Left lung (tissue), 10 donors: ENCODE measurements around the gene MRPL17. TPM values are rescaled to one million over a fixed set of nuclear protein-coding genes. Genes with fewer than 3 reads are reported as not detected.
A peak's percentile ranks its signal among the peaks of the same experiment; 100 is the strongest.

Source experiments
- ATAC-seq: fragments of 200-7000 bp; cut with Tn5 transposase; one replicate; pipeline ENCODE4 v1.9.1; 2020; ENCODE audit warnings: moderate library complexity
- DNase-seq, 4 donors: peaks; one replicate each; pipeline ENCODE4 v3.0.0-alpha.2; 2013 to 2020
- H3K27ac ChIP-seq, 2 donors: fragments of 200-600 bp; sonication (generic) in 1 of 2; one replicate each; pipeline versions ENCODE4 v1.5.0 to v1.8.0; 2020 to 2021
- H3K27me3 ChIP-seq, 2 donors: fragments of 200-600 bp; sonication (generic) in 1 of 2; one replicate each; pipeline versions ENCODE4 v1.5.0 to v1.8.0; 2020 to 2021
- H3K36me3 ChIP-seq, 2 donors: fragments of 200-600 bp; sonication (generic) in 1 of 2; one replicate each; pipeline versions ENCODE4 v1.5.0 to v1.8.0; 2020 to 2021
- H3K4me1 ChIP-seq, 2 donors: fragments of 200-600 bp; one replicate each; pipeline ENCODE4 v1.8.0; 2021
- H3K4me3 ChIP-seq, 2 donors: fragments of 200-600 bp; sonication (generic) in 1 of 2; one replicate each; pipeline versions ENCODE4 v1.5.0 to v1.8.0; 2020 to 2021; ENCODE audit warnings: mild to moderate bottlenecking in 1 of 2
- H3K9me3 ChIP-seq, 2 donors: fragments of 200-600 bp; sonication (generic) in 1 of 2; one replicate each; pipeline versions ENCODE4 v1.5.0 to v1.8.0; 2020 to 2021
- intact Hi-C, 2 donors: fragments of 100-400 bp; cut with DNase I; formaldehyde crosslinking; loops; one replicate each; pipeline versions ENCODE4 v1.11.2 to v1.14.2; 2022
- polyA plus RNA-seq, 6 donors: library from polyadenylated mRNA; unstranded; fragments of 120-200 nt; gene quantifications; one replicate each; pipeline ENCODE4 v1.2.1, GENCODE V29; 2013; ENCODE audit not compliant: insufficient read length in 6 of 6
- total RNA-seq, 2 donors: library from RNA; stranded (reverse); fragmentation: NEBNext Ultra II Directional; extraction: Animal tissue kit (Norgen Biotek cat#: 25700); gene quantifications; one replicate each; pipeline ENCODE4 v1.2.1, GENCODE V29; 2021
- TF ChIP-seq, protein P1 (sequence below), 2 donors: fragments of 200-600 bp; sonication (generic) in 1 of 2; IDR thresholded peaks; one replicate each; pipeline versions ENCODE4 v1.5.0 to v1.8.0; 2021; ENCODE audit warnings: antibody characterized with exemption in 2 of 2
- donor health status: DM: no; HTN: yes; CAD: no.
- donor health status: DM: no; HTN: no; CAD: no.

MRPL17 gene
- total and polyA plus RNA-seq, 8 donors: 45.0 to 57.3 (median 51.0) TPM

DNA sequence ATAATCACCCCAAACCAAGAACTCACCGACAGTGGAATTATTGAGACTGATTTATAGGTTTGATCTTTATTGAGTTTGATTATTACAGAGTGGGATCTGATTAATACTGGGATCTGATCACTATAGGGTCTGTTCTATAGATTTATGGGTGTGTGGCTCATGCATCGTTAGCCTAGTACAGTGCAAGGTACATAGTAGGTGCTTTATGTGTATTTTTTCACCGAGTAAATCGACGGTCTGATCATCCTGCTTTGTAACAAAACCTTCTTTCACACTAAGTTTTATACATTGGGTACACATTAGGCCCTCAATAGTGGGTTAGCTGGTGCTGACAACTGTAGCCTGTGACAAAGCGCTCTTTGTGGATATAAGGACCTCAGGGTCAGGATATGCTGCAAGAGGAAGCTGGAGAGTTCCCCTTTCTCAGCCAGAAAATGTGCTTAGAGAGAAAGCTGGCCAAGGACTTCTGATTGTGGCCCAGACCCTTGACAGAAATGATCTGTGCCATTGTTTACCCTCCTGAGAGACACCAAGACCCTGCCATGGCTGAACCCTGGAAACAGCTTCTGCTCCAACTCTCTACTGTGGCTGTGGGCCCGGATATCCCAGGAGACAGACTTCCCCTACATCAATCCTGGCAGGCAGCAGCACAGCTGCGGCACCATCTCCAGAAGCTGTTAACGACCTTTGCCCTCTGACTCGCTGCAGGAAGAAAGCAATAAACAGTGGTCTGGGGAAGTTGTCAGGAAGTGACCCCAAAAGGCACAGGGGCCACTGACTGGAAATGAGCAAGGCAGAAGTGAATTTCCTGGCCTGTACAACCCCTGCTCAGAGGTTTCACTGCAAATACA, 47.8 kb downstream of the MRPL17 start:
- Histone ChIP-seq H3K4me1 (peaks cover 19 to 57% of the 10 kb centered on the region in 2 donors), H3K36me3 (peaks cover 0 to 21% of the 10 kb centered on the region in 2 donors), H3K27ac (peak overlapping the region; percentile 51 to 85), H3K4me3 (no peak overlapping the region), H3K27me3 (no peaks in the 10 kb centered on the region), H3K9me3 (no peaks in the 10 kb centered on the region)
- DNase-seq (peak in 1 of 4 donors; percentile 61), ATAC-seq (peak; percentile 36)
- TF ChIP-seq, protein P1, sequence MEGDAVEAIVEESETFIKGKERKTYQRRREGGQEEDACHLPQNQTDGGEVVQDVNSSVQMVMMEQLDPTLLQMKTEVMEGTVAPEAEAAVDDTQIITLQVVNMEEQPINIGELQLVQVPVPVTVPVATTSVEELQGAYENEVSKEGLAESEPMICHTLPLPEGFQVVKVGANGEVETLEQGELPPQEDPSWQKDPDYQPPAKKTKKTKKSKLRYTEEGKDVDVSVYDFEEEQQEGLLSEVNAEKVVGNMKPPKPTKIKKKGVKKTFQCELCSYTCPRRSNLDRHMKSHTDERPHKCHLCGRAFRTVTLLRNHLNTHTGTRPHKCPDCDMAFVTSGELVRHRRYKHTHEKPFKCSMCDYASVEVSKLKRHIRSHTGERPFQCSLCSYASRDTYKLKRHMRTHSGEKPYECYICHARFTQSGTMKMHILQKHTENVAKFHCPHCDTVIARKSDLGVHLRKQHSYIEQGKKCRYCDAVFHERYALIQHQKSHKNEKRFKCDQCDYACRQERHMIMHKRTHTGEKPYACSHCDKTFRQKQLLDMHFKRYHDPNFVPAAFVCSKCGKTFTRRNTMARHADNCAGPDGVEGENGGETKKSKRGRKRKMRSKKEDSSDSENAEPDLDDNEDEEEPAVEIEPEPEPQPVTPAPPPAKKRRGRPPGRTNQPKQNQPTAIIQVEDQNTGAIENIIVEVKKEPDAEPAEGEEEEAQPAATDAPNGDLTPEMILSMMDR (IDR thresholded peaks at IDR 0.05): no peak
- intact Hi-C loops: no loop called here

DNA sequence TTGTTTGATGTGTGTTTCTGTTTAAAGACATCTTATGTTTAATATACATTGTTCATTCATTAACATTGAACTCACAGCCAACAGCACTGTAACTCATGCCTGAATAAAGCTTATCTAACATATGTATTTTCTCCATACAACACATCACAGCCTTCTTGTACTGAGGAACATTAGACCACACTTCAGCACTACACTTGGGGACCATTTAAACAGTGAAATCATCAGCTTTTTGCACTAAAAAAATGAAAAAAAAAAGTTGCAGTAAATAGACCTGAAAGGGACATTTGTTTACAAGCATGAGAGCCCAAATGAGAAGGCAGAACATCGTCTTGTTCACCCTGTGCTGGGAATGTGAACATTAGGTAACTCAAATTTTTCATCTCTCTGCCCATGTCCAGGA, 48.6 kb downstream of the MRPL17 start:
- Histone ChIP-seq H3K4me1 (peaks cover 19 to 57% of the 10 kb centered on the region in 2 donors), H3K4me3 (no peak overlapping the region), H3K27ac (peak overlapping the region; percentile 51 to 85), H3K36me3 (peaks cover 0 to 22% of the 10 kb centered on the region in 2 donors), H3K27me3 (no peaks in the 10 kb centered on the region), H3K9me3 (no peaks in the 10 kb centered on the region)
- DNase-seq: no peak
- intact Hi-C loops: no loop called here
- TF ChIP-seq, protein P1 (IDR thresholded peaks at IDR 0.05): no peak
- no peak for ATAC-seq

DNA sequence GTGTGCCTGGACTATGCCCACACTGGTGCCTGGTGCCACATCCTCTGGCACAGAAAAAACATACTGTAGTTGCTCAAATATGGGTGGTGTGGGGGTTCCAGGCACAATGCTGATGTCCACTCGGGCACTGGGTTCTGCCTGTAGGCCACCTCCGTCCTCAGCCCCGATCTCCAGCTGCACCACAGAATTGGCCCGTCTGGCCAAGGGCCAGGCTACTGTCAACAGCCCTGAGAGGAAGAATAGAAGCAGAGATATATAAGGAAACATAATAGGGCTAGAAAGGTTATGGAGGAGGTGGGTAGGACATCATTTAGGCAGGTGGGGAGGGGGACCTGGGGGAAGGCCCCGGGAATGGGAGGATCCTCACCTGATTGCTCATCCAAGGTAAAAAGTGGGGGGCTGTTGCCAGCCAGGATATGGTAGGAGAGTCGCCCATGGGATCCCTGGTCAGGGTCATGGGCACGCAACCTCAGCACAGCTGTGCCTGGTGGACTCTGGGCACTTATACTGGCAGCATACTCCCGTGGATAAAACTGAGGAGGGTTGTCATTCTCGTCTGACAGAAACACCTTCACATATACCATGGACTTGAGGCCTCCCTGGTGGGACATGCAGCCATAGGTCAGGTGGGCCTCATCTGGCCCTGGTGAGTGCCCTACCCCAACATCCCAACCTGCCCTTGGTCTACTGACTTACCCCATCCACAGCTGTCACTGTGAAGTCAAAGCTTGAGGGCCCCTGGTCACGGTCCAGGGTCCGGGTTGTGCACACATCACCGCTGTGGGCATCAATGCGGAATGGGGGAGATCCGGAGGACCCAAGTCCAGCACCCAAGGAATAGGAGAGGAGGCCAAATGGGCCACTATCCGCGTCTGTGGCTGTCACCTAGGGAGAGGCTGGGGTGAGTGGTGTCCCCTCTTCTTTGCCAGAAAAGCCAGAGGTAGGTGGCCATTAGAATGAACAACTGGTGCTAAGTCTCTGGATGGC, 49.4 kb downstream of the MRPL17 start:
- H3K4me1 ChIP-seq: peaks cover 19 to 49% of the 10 kb centered on the region in 2 donors
- H3K9me3 ChIP-seq: no peaks in the 10 kb centered on the region
- no peak overlapping the region for H3K4me3 ChIP-seq
- DNase-seq: no peak
- H3K27ac ChIP-seq: no peak overlapping the region
- intact Hi-C loops: no loop called here
- ATAC-seq: no peak
- TF ChIP-seq, protein P1 (IDR thresholded peaks at IDR 0.05): no peak
- peaks cover 0 to 29% of the 10 kb centered on the region in 2 donors for H3K36me3 ChIP-seq
- H3K27me3 ChIP-seq: no peaks in the 10 kb centered on the region

DNA sequence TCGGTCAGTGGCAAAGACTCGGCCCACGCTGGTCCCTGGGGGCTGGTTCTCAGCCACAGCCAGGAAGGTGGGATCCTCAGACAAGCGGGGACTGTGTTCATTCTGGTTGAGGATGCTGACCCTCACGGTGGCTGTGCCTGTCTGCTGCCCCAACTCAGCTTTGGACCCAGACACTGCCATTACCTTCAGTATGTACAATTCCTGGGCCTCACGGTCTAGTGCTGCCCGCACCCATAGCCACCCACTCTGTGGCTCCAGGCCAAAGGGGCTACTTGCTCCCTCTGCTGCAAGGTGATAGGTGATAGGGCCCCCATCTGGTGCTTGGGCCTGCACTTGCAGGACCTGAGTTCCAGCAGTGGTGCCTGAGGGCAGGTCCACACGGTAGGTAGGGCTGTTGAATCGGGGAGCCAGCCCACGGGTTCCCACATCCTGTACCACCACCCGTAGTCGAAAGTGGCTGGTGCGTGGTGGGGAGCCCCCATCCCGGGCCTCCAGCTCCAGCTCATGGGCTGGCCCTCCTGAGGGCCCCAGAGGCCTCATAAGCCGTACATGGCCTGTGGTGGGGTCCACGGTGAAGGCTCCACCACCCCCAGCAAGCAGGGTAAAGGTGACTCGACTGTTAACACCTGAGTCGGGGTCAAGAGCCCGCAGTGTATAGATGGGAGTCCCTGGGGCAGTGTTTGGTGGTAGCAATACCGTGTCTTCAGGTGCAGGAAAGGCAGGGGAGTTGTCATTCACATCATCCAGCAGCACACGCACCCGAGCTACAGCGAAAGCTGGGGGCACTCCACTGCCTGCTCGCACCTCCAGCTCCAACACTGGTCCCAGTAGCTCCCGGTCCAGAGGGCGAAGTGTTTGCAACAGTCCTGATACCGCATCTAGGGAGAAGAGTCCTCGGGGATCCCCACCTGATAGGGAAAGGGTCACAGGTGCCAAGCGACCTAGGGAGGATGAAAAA, 50.7 kb downstream of the MRPL17 start:
- Histone ChIP-seq H3K36me3 (peaks cover 0 to 29% of the 10 kb centered on the region in 2 donors), H3K4me1 (peaks cover 11 to 36% of the 10 kb centered on the region in 2 donors), H3K4me3 (no peak overlapping the region), H3K9me3 (no peaks in the 10 kb centered on the region), H3K27me3 (no peaks in the 10 kb centered on the region), H3K27ac (no peak overlapping the region)
- no peak for ATAC-seq
- TF ChIP-seq, protein P1 (IDR thresholded peaks at IDR 0.05): no peak
- intact Hi-C loops: no loop called here
- DNase-seq: no peak
